Renal cortical epithelial cell (primary cell): Measurements from ENCODE around the gene TRAF1. TPM values are rescaled to one million over a fixed set of nuclear protein-coding genes. Genes with fewer than 3 reads are reported as not detected.
"Not testable (repeated sequence)": the region's sequence is repeated elsewhere in the genome, so short reads cannot be mapped to it uniquely, and the experiment has no call there.

Experiments
- DNase-seq: peaks from one replicate; pipeline ENCODE4 v3.0.0-alpha.2; 2011; ENCODE audit warnings: low read depth
- total RNA-seq: library from RNA; depleted of rRNA; stranded (reverse); fragments of >200 nt; gene quantifications from 2 replicates; pipeline ENCODE4 v1.2.3, GENCODE V29; 2014

Gene TRAF1, protein sequence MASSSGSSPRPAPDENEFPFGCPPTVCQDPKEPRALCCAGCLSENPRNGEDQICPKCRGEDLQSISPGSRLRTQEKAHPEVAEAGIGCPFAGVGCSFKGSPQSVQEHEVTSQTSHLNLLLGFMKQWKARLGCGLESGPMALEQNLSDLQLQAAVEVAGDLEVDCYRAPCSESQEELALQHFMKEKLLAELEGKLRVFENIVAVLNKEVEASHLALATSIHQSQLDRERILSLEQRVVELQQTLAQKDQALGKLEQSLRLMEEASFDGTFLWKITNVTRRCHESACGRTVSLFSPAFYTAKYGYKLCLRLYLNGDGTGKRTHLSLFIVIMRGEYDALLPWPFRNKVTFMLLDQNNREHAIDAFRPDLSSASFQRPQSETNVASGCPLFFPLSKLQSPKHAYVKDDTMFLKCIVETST
- total RNA-seq, result 3.4 and 16.0 TPM in 2 replicates

- DNase-seq, result peak; percentile 37
Measured at GRCh38 chr9:120926397-120926928, at the start of gene TRAF1. TRAF1 (minus strand) TSS chr9:120926796; CDS start chr9:120926075, 721 bp downstream.

- DNase-seq, result no peak
Measured at GRCh38 chr9:120974921-120975320, 48.3 kb upstream of the TRAF1 start.

GRCh38 chr9:120974181-120974580 is 47.6 kb upstream of the TRAF1 start:
- no peak for DNase-seq

DNA sequence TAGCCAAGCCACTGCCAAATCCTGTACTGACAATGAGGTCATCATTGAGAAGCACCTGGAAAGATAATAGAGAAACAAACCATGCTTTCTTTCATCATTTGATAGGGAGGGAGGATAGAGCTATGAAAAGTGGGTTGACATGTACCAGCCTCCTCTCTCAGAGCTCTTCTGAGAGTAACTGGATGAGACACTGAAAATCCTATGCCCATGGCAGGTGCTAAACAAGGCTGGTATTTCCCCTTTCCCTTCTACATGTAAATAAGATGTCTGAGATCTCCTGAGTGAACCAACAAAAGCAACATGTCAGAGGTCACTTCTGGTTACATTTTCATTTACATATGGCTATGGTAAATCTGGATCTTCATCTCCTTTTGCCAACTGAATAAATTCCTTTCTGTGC is 45.3 kb upstream of the TRAF1 start:
- DNase-seq, result no peak

DNA sequence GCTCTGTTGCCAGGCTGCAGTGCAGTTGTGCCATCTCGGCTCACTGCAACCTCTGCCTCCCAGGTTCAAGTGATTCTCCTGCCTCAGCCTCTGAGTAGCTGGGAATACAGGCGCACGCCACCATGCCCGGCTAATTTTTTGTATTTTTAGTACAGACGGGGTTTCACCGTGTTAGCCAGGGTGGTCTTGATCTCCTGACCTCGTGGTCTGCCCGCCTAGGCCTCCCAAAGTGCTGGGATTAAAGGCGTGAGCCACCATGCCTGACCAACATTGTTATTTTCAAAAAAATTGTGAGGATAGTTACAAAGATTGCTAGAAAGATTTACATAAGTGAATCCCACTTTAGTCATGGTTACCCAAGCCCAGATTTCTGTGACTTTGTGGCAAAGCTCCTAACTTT is 44.9 kb upstream of the TRAF1 start:
- not testable (repeated sequence) for DNase-seq

- DNase-seq, result no peak
Measured at GRCh38 chr9:120970244-120970643, 43.6 kb upstream of the TRAF1 start.

GRCh38 chr9:120966013-120966369 is 39.4 kb upstream of the TRAF1 start:
- no peak for DNase-seq

DNA sequence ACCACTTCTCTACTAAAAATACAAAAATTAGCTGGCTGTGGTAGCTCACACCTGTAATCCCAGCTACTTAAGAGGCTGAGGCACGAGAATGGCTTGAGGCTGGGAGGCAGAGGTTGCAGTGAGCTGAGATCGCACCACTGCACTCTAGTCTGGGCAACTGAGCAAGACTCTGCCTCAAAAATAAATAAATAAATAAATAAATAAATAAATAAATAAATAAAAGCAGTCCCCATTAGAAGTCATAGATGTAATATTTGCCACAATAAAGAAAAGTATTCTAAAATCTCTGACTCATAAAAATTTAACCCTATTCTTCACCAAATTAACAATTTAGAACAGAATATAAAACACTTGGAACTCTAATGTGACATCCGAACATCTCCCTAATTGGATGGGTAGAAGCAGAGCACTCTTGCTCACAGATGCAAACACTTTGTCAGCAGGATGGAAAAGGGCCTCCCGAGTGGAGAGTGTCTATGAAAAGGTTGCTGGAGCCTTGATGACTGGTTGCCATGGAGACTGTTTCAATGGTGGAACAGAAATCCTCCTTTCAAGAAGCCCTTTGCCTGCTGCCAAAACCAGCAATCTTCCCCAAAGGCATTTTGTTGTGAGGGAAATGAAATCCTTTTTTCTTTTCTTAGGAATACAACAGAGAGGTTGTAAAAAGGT is 38.9 kb upstream of the TRAF1 start:
- DNase-seq, result no peak

DNA sequence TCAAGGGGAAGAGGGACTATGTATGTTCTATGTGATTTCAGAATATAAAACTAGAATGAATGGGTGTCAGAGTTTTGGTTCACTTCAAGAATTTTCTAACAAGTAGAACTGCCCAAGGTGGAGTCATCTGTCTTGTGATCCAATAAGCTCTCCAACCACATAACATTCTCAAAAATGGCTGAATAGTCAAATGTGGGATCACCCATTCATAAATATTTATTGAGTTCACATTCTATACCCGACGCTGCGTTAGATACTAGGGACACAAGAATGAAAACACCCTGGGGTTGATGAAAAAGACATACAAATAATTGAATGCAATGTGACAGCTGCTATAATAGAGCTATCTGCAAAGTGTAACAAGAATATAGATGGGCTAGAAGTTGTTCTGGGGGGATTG is 35.3 kb upstream of the TRAF1 start:
- no peak for DNase-seq

DNA sequence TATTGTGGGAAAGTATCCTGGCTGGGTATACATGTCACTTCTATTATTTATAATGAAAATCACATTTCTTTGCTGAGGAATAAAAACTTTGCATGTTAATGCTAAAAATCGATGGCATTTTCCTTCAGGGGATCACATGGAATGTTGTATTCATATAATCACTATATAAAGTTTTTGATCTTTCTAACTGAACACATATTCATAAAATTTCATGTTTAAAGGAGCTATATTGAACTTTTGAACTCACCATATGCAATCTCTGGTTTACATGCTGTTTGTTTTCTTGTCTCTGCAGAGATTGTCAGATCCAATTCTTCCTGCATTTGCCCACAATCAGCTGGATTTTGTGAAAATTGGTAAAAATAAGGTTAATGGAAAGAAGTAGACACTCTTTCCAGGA is 33.4 kb upstream of the TRAF1 start:
- no peak for DNase-seq

- DNase-seq, result no peak
Measured at GRCh38 chr9:120956862-120957261, 30.3 kb upstream of the TRAF1 start.

- no peak for DNase-seq
Measured at GRCh38 chr9:120951960-120952618, 25.5 kb upstream of the TRAF1 start.

DNA sequence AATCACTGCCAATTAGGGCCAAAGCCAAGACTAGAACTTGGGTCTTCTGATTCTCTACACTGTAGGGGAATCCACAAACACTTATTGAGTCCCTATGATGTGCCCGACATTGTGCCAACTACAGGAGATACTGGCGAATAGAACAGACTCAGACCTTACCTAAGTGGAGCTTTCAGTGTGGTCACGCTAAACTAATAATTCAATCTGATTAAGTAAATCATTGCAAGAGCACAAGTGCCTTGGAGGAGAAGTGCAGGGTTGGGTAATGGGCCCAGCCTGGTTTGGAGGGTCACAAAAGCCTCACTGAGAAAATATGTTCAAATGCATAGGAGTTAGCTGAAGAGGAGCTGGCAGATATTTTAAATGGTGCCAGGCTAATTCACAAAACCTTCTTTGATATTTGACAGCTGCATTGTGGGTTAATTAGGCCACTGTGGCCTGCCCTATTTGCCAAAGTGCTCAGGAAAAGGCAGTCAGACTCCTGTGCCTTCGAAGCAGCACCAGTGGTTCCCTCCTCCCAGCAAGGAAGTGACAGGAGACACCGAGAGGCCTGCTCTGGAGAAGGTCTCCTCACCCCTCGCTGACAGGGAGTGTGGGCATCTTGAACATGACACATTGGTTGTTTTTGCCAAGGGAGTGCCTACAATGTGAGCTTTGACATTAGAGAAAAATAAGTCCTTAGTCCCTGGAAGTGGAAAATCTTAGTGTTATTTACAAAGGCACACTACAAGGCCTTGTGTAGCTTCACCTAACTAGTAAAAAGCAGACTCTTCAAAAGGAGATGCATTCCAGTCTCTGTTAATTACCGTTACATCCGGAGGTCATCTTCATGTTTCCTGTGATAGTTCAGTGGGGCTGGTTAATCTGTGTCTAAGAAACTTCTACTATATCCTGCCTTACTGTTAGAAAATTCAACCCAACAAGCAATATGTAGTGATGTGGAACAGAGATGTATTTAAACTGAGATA is 24.1 kb upstream of the TRAF1 start:
- peak; percentile 73 for DNase-seq

GRCh38 chr9:120949290-120949689 is 22.7 kb upstream of the TRAF1 start:
- DNase-seq, result no peak

GRCh38 chr9:120948824-120949223 is 22.2 kb upstream of the TRAF1 start:
- no peak for DNase-seq

- DNase-seq, result peak; percentile 59
Measured at GRCh38 chr9:120947222-120947621, 20.6 kb upstream of the TRAF1 start.

GRCh38 chr9:120946259-120946658 is 19.7 kb upstream of the TRAF1 start:
- no peak for DNase-seq

- DNase-seq, result no peak
Measured at GRCh38 chr9:120944948-120945347, 18.4 kb upstream of the TRAF1 start.

DNA sequence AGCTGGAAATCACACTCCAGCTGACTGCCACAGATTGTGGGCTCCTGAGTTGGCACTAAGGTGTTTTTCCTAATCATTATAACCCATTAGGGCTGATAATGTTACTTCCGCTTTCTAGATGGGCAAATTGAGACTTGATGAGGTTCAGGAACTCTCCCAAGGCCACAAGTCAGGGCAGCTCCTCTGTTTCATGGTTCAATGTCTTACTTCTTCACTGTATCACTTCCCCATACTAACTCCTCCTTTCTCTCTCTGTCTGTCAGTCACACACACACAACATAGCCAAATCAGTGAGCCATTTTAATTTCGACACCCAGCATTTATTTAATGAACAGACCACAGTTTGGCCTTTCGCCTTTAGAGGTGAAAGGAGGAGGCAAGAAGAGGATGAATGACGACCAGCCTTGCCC is 17.8 kb upstream of the TRAF1 start:
- no peak for DNase-seq

DNA sequence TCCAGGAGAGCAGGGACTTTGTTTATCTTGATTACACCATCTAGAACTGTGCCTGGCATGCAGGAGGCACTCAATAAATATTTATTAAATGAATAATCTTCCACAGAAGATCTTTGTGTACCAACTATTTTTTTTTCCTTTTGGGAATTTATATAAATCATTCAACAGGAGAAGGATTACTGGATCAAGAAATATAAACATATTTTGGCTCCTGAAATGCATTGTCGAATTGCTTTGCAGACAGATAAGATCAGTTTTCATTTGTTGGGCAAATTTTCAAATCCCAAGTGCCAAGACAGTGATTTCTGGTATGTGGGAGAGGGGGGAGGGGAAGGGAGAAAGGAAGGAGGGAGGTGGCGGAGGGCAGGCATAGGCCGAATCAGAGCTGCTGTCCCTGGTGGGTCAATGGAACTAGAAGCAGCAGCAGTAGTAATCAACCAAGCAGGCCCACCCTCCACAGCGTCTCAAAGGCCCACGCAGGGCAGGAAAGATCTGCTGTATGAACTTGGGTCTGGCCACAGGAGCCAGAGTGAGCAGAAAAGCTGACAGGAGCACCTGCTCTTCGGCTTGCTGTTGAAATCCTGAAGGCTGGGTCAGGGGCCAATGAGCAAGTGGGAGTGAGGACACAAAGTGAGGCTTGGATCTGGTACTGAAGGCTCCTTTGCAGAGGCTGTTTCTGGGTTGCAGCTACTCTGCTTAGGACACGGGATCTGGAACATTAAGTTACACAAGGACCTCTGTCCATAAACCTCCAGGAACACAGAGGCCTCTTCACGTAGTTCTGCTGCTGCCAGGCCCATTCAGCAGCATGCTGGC is 15.8 kb upstream of the TRAF1 start:
- no peak for DNase-seq
